Kidney glomerular epithelial cell (primary cell): ENCODE results near the gene WASF2.
A peak's percentile ranks its signal among the peaks of the same experiment; 100 is the strongest.
"Not testable (repeated sequence)": the region's sequence is repeated elsewhere in the genome, so short reads cannot be mapped to it uniquely, and the experiment has no call there.

Experiments
- DNase-seq: peaks from one replicate; lab custom pipeline; 2025; lab: John Stamatoyannopoulos, UW

WASF2 gene

GRCh38 chr1:27397749-27398148 is 92.2 kb downstream of the WASF2 start:
- no peak for DNase-seq

DNA sequence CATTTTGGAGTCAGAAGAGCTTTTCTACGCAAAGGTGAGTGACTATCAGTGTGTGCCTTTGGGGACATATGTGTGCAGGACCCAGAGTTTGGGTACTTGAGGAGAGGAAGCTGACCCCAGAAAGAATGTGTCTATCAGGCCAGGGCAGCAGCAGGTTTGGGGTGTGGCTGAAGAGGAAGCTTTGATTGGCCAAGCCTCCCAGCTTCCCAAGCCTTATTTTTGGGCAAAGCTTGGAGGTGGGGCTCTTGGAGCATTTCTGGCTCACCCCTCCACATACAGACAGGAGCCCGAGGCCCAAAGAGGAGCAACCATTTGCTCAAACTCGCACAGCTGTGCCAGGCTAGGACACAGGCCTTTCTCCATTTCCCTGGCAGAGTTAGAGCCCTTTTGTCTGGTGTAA is 92.9 kb downstream of the WASF2 start:
- DNase-seq: no peak

DNA sequence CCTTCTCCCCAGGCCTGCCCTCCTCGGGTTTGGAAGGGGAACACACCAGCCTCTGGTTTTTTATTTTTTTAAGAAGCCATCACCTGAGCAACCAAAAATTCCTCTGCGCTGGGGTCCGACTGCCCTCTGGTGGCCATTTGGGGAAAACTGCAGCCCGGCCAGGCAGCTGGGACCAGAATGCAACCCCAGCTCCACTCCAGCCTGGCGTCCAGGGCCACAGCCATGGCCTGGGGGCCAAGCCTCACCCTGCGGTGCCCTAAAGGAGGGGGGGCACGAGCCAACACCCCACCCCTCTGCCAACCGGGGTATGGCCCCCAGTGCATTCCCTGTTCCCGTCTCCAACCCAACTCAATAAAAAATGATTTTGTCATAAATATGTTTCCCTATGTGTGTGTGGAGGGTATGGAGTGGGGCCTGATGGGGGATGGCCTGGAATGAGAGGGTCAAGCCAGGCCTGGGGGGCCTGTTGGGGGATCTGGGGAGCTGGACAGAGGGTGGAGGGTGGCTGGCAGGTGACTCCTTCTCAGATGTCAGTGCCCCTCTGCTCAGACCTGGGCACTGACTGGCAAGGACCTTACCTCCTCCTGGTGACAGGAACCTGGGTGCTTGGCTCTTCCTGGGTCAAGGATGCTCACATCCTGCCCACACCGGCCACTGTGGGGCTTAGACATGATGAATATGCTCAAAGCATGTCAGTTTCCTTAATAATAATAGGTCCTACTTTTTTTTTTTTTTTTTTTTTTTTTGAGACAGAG is 94.3 kb downstream of the WASF2 start:
- DNase-seq: peak; percentile 45

DNA sequence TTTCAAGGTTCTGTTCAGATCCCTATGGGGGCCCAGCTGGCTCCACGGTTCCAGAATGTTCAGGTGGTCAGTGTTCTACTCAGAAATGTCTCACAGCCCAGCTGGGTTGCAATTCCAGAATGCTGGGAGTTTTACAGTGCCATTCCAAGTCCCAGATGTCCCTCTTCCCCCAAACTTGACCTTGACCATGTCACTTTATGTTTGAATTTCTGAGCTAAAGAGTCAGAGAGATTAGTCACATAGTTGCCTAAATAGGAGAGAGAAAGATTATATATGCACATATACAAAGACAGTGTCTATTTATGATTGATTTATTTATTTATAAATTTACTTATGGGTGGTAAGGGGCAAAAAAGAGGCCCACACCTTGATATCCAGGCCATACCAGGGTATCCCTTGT is 95.0 kb downstream of the WASF2 start:
- DNase-seq: no peak

- no peak for DNase-seq
Observed at GRCh38 chr1:27394282-27394658, 95.7 kb downstream of the WASF2 start.

DNA sequence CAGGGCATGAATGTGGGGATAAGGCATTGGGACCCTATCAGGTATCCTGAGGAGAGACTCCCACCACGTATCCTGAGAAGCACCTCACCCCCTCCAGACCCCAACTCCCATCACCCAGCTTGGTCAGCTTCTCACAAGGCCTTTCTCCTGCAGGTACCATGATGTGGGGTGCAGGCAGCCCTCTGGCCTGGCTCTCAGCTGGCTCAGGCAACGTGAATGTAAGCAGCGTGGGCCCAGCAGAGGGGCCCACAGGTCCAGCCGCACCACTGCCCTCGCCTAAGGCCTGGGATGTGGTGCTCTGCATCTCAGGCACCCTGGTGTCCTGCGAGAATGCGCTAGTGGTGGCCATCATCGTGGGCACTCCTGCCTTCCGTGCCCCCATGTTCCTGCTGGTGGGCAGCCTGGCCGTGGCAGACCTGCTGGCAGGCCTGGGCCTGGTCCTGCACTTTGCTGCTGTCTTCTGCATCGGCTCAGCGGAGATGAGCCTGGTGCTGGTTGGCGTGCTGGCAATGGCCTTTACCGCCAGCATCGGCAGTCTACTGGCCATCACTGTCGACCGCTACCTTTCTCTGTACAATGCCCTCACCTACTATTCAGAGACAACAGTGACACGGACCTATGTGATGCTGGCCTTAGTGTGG is 96.2 kb downstream of the WASF2 start:
- DNase-seq: no peak

GRCh38 chr1:27392778-27393635 is 97.0 kb downstream of the WASF2 start:
- no peak for DNase-seq

DNA sequence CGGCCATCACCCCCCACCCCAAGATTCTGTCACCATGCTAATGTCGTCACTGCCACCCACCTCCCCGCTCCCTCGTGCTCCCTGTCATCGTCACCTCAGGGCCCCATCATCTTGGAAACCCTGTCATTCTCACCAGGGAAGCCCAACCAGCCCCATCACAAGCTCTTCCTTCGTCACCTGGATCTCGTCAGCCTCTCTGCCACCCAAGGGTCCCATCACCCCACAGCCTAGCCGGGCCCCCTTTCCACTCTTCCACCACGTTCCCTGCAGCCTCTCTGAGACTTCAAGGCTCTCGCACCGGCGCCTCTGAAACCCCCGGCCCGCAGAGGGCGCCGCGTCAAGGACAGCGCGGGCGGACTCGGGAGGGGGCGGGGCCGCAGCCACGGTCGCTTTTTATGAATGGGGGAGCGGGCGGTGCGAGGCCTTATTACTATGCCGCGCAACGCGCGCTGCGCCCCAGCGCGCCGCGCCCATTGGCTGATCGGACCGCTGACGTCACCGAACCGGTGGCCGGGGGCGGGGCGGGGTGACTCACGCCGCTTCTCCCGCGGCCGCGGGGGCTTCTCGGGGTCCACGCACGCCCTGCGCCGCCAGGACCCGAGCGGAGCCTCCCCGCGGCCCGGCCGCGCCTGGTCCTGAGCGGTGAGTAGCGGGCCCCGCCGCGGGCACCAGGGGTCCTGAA is 97.7 kb downstream of the WASF2 start, which contains the start of gene GPR3:
GPR3 (plus strand) TSS at position 527 of the 682 bp plus-strand sequence. CDS start 1,177 bp downstream, outside the sequence.
- peak; percentile 81 for DNase-seq

- no peak for DNase-seq
Observed at GRCh38 chr1:27391511-27392095, 98.4 kb downstream of the WASF2 start.

DNA sequence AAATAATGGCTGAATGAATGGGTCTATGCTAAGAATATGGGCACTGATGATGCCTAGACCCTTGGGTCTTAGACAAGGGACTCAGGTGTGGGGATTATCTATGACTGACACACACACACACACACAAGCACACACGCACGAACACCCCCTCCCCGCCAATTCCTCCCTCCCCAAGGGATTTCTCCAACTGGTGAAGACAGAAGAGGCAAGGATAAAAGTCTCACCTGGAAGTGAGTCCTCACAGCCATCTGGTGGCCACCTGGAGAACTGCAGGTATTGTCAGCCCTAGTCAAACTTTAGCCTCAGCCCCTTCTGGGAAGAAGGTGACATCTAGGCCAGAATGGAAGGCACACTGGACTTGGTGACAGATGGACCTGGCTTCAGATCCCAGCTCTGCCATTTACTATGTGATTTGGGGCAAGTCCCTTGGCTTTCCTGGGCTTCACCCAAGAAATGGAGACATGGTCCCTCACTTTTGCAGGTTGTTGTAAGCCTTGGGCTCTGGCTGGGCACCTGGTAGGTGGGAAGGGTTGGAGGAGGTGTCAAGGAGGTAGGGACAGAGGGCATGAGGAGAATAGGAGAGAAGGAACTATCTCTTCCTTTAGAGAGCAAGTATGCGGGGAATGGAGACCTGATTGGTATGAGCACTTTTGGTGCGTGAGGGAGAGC is 101.5 kb downstream of the WASF2 start:
- peak; percentile 39 for DNase-seq

- DNase-seq: not testable (repeated sequence)
Observed at GRCh38 chr1:27384797-27385196, 105.2 kb downstream of the WASF2 start.

GRCh38 chr1:27383661-27384060 is 106.3 kb downstream of the WASF2 start:
- DNase-seq: no peak

GRCh38 chr1:27383039-27383605 is 106.8 kb downstream of the WASF2 start, which contains the start of gene CD164L2:
TSS of gene CD164L2 (minus strand) at chr1:27383333. CDS start at chr1:27383239, 94 bp downstream.
- DNase-seq: no peak

DNA sequence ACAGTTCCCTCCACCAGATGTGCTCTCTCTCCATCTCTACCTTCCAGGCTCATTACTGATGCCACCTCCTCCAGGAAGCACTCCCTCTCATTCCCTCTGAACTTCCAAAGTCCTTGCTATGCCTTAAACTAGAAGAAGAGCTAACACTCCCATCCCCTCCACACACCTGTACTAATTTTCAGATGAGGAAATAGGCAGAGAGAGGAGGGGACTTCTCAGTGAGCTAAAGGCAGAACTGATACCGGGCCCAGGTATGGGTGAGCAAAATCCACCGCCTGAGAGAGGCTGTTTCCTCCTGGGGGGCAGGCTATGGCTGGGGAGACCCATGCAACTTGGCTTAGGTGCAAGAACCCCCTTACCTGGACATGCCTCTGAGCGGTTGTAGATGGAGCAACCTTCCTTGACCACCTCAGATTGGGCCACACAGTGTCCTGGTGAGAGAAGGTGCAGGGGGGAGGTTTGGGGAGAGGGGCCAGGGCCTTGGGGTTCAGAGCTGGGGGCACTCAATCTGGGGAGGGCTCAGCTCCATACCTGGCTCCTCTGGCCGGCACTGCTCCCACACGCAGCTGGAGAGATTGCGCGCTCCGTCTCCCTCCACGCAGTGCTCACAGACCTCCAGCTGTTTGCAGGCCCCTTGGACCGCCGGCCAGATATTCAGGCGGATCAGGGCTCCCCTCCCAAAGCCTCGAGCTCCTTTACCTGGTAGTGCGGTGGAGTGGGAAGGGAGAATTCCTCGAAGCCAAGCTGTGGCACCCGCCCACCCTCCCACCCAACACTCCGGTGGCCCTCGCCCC is 107.8 kb downstream of the WASF2 start:
- no peak for DNase-seq

DNA sequence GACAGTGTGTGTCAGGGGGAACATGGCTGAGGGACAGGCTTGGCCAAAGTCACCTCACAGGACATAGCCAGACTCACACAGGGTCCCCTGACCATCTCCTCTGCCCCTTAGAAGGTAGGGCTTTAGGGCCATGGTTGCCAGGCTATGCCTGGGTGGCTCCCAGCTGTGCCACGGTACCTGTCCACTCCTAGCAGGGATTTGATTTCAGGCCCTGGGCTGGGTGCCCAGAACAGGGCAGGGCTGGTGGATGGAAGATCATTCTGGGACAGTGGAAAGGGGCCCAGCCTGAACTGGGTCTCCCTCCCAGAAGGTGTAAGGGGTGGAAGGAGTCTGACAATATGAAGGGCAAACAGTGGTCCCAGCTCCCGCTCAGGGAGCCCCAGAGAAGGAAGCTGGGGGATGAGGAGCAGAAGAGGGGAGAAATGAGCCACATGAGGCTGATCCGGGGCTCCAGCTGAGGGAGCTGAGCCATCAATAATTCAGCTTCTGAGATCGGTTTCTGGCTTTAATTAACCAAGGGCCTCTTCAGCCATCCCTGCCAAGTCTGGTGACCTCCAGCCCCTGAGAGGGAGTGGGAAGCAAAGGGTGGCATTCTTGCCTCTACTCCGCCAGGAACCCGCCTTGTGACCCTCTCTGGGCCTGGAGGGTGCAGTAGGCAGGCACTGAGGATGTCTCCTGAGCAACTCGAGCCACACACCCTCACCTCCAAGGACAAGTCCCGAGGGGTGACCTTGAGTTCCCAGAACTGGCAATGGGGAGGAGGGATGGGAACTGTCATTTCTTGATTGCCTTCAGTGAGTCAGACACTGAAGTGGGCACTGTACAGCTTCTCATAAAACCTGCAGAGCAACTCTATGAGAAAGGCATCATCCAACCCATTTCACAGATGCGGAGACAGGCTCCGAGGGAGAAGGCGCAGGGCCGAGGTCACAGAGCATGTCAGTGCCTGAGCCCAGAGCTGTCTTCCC is 108.9 kb downstream of the WASF2 start:
- no peak for DNase-seq

- no peak for DNase-seq
Observed at GRCh38 chr1:27380224-27380623, 109.7 kb downstream of the WASF2 start.

- DNase-seq: no peak
Observed at GRCh38 chr1:27379564-27380122, 110.3 kb downstream of the WASF2 start.

DNA sequence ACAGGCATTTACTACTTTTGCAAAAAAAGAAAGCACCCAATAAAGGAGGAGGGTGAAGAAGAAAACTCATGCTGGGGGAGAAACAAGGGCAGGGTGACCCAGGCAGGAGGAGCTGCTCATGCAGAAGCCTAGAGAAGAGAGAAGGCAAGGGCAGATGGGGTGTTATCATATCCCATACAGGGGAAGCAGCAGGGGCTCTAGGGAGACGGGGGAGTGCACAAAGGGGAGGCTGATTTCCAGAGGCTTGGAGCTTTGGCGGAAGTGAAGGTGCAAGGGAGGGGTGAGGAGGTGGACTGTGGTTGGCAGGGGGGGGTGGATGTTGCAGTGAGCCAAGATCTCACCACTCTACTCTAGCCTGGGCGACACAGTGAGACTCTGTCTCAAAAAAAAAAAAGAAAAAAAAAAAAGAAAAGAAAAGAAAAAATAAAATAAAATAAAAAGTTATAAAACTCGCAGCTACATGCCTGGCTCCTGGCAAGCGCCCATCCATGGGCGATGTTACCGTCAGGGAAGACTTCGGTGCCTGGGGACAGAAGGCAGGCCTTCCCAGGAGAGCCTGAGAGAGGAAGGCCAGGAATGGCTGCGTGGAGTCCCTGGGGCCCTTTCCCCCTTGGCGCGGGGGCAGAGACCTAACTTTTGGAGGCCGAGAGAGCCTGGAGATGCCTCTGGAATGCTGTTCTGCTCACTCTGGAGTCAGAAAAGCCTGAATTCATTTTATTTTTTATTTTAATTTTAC is 112.0 kb downstream of the WASF2 start:
- DNase-seq: no peak
